NCI-H2196 treated with DMSO at 0.1 percent for 48 hours (cell line): ENCODE data around the gene NPAS4.
"Not testable (repeated sequence)": the region's sequence is repeated elsewhere in the genome, so short reads cannot be mapped to it uniquely, and the experiment has no call there.

Source experiments
- DNase-seq: peaks from one replicate; lab custom pipeline; 2025; ENCODE audit not compliant: unreplicated experiment; lab: John Stamatoyannopoulos, UW

Gene NPAS4

GRCh38 chr11:66417000-66417399 is 3.8 kb upstream of the NPAS4 start:
- DNase-seq = no peak

- DNase-seq = peak; percentile 86
Measured at GRCh38 chr11:66418168-66418985, 2.5 kb upstream of the NPAS4 start.

GRCh38 chr11:66418986-66419308 is 1.9 kb upstream of the NPAS4 start:
- DNase-seq = no peak

GRCh38 chr11:66419825-66420224 is 1.0 kb upstream of the NPAS4 start:
- DNase-seq = no peak

GRCh38 chr11:66421492-66422205 is 814 bp downstream of the NPAS4 start:
- DNase-seq = no peak

- no peak for DNase-seq
Measured at GRCh38 chr11:66426314-66426713, 5.5 kb downstream of the NPAS4 start.

- no peak for DNase-seq
Measured at GRCh38 chr11:66428933-66429332, 8.1 kb downstream of the NPAS4 start.

- DNase-seq = peak; percentile 59
Measured at GRCh38 chr11:66429983-66430602, 9.3 kb downstream of the NPAS4 start.

GRCh38 chr11:66431287-66431686 is 10.5 kb downstream of the NPAS4 start:
- DNase-seq = not testable (repeated sequence)

- DNase-seq = not testable (repeated sequence)
Measured at GRCh38 chr11:66431871-66432329, 11.1 kb downstream of the NPAS4 start.

- DNase-seq = no peak
Measured at GRCh38 chr11:66432597-66432996, 11.8 kb downstream of the NPAS4 start.

GRCh38 chr11:66437979-66438503 is 17.2 kb downstream of the NPAS4 start:
- no peak for DNase-seq

GRCh38 chr11:66438504-66439466 is 17.9 kb downstream of the NPAS4 start, which contains the start of gene MRPL11:
TSS of gene MRPL11 (minus strand) at chr11:66438848. CDS start at chr11:66438754, 94 bp downstream.
- DNase-seq = peak; percentile 84

- not testable (repeated sequence) for DNase-seq
Measured at GRCh38 chr11:66440101-66440939, 19.5 kb downstream of the NPAS4 start.

GRCh38 chr11:66440940-66441282 is 20.1 kb downstream of the NPAS4 start:
- DNase-seq = not testable (repeated sequence)

- no peak for DNase-seq
Measured at GRCh38 chr11:66443602-66444001, 22.8 kb downstream of the NPAS4 start.

- DNase-seq = no peak
Measured at GRCh38 chr11:66447012-66447411, 26.2 kb downstream of the NPAS4 start.

- DNase-seq = no peak
Measured at GRCh38 chr11:66448523-66448922, 27.7 kb downstream of the NPAS4 start.

GRCh38 chr11:66450560-66450959 is 29.7 kb downstream of the NPAS4 start:
- DNase-seq = no peak

GRCh38 chr11:66451663-66452062 is 30.8 kb downstream of the NPAS4 start:
- no peak for DNase-seq
